ENCODE results near the gene MMP12. TPM values are rescaled to one million over a fixed set of nuclear protein-coding genes. Genes with fewer than 3 reads are reported as not detected.

Gene MMP12
- total RNA-seq, 1 experiment from 2014 or later: not detected

DNA sequence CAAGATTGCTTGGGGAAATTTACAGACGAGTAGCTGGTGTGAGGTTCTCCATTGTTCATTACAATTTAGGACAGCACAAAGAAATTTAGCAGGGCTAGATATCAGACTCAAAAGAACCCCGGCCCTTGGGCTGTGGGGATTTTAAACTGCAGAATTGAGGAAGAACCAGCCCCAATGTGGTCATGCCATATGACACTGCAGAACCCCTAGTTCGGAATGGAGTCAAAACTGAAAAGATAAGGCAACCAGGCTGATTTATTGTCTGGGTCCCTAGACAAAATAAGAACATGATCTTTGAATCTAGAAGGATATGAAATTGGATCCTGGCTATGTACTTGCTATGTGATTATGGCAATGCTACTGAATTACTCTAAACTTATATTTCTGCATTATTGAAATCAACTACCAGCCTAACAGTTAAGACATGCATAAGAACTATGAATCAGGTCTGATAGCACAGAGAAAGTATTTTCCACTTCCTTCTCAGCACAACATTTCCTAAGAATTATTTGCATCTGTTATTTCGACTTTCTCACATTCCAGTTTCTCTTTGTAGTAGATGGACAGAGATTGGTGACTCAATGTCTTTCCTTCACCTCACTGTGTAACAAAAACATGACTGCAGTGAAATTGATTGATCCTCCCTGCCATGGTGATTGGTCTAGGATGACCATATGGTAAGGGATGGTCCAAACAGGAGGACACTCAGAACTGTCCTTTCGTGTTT, 44.6 kb downstream of the MMP12 start:
- Mint-ChIP-seq H3K9me3 (peaks cover 16% of the 10 kb centered on the region in 2 experiments; a peak in 4 of 5 replicates), H3K27ac (no peak overlapping the region; a peak in 1 of 7 replicates), H3K4me3 (no peak overlapping the region), H3K36me3 (ENCODE audit: insufficient read depth in 1 of 3, low read depth in 3 of 3) (peaks cover 4 to 13% (median 5%) of the 10 kb centered on the region in 3 experiments; a peak in 5 of 7 replicates), H3K27me3 (ENCODE audit: low read depth) (peaks cover 3% of the 10 kb centered on the region; the same call in 1 of the 2 replicates), H3K4me1 (peaks cover 5 to 6% of the 10 kb centered on the region in 2 experiments; a peak in 3 of 4 replicates)
- H2BK12ac ChIP-seq (ENCODE audit: insufficient read length, low read depth, low read length): no peak overlapping the region
- H3K4ac ChIP-seq (ENCODE audit: low read depth, low read length): no peak overlapping the region
- H2AFZ ChIP-seq (ENCODE audit: low read length): no peak overlapping the region
- H2BK5ac ChIP-seq (ENCODE audit: insufficient read length, low read length): no peak overlapping the region
- no peak overlapping the region for H3K23ac ChIP-seq (ENCODE audit: insufficient read length, low read depth, low read length)
- DNase-seq: no peak
- no peak overlapping the region for H3T11ph ChIP-seq (ENCODE audit: low read length)
- no peaks in the 10 kb centered on the region for H3K23me2 ChIP-seq (ENCODE audit: insufficient read length, low read depth, low read length, poor library complexity, severe bottlenecking)
- H2BK15ac ChIP-seq (ENCODE audit: low read depth, low read length): no peak overlapping the region
- no CpG with 5 or more reads among the region's 5 CpGs for WGBS (ENCODE audit: extremely low coverage, insufficient read length, low lambda C conversion rate)
- H4K5ac ChIP-seq (ENCODE audit: insufficient read length, low read depth, low read length): no peak overlapping the region
- H3K9ac ChIP-seq (ENCODE audit: extremely low read depth, insufficient read length, low read length): no peak overlapping the region
- H3K27me3 ChIP-seq (ENCODE audit: insufficient read depth, low read length): no peaks in the 10 kb centered on the region
- H2AK5ac ChIP-seq (ENCODE audit: insufficient read length, low read length): no peak overlapping the region
- no peak overlapping the region for H4K8ac ChIP-seq (replicated peaks; ENCODE audit: insufficient read length, low read depth, low read length)
- no peak overlapping the region for H3K56ac ChIP-seq (ENCODE audit: insufficient read length, low read depth, low read length)
- no peak overlapping the region for H3K14ac ChIP-seq (ENCODE audit: insufficient read depth, low read length)
- H3K79me1 ChIP-seq (ENCODE audit: insufficient read depth, low read depth, low read length, poor library complexity, severe bottlenecking): no peaks in the 10 kb centered on the region
- H4K20me1 ChIP-seq (ENCODE audit: control insufficient read depth, insufficient read depth, insufficient read length): no peaks in the 10 kb centered on the region
- no peak overlapping the region for H3K27ac ChIP-seq (ENCODE audit: insufficient read length, low read depth, low read length)
- H4K91ac ChIP-seq (ENCODE audit: insufficient read length, low read depth, low read length): no peak overlapping the region
- TF ChIP-seq, protein P1, sequence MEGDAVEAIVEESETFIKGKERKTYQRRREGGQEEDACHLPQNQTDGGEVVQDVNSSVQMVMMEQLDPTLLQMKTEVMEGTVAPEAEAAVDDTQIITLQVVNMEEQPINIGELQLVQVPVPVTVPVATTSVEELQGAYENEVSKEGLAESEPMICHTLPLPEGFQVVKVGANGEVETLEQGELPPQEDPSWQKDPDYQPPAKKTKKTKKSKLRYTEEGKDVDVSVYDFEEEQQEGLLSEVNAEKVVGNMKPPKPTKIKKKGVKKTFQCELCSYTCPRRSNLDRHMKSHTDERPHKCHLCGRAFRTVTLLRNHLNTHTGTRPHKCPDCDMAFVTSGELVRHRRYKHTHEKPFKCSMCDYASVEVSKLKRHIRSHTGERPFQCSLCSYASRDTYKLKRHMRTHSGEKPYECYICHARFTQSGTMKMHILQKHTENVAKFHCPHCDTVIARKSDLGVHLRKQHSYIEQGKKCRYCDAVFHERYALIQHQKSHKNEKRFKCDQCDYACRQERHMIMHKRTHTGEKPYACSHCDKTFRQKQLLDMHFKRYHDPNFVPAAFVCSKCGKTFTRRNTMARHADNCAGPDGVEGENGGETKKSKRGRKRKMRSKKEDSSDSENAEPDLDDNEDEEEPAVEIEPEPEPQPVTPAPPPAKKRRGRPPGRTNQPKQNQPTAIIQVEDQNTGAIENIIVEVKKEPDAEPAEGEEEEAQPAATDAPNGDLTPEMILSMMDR (conservative IDR thresholded peaks at IDR 0.05): no peak
- no peak overlapping the region for H2BK120ac ChIP-seq (ENCODE audit: low read depth, low read length, poor library complexity, severe bottlenecking)
- H3K4me1 ChIP-seq (ENCODE audit: insufficient read depth, low read length): peaks cover 2% of the 10 kb centered on the region; the same call in 1 of the 2 replicates
- no peak overlapping the region for H2BK20ac ChIP-seq (ENCODE audit: low read depth, low read length, poor library complexity, severe bottlenecking)
- no peaks in the 10 kb centered on the region for H3K79me2 ChIP-seq (ENCODE audit: insufficient read depth, low read length)
- no peak overlapping the region for H3K18ac ChIP-seq (ENCODE audit: insufficient read length, low read depth, low read length)
- peaks cover 4% of the 10 kb centered on the region for H3K9me3 ChIP-seq (ENCODE audit: control insufficient read depth, low read depth, low read length)
- H3K4me2 ChIP-seq (ENCODE audit: insufficient read depth, insufficient read length, low read length): no peak overlapping the region
